GM21737 (cell line): Measurements from ENCODE around the gene SLC31A2.

Experiments used
- ATAC-seq: cut with Tn5 transposase; IDR thresholded peaks from one replicate; pipeline ENCODE4 v1.9.1; 2021; ENCODE audit warnings: mild to moderate bottlenecking, moderate library complexity; ENCODE audit not compliant: unreplicated experiment

The SLC31A2 gene

GRCh38 chr9:113184539-113184938, 33.7 kb downstream of the SLC31A2 start:
- no peak for ATAC-seq

- ATAC-seq = no peak
These were observed 34.5 kb downstream of the SLC31A2 start for GRCh38 chr9:113185271-113185670.

GRCh38 chr9:113186137-113186755, 35.4 kb downstream of the SLC31A2 start:
- ATAC-seq = no peak

DNA sequence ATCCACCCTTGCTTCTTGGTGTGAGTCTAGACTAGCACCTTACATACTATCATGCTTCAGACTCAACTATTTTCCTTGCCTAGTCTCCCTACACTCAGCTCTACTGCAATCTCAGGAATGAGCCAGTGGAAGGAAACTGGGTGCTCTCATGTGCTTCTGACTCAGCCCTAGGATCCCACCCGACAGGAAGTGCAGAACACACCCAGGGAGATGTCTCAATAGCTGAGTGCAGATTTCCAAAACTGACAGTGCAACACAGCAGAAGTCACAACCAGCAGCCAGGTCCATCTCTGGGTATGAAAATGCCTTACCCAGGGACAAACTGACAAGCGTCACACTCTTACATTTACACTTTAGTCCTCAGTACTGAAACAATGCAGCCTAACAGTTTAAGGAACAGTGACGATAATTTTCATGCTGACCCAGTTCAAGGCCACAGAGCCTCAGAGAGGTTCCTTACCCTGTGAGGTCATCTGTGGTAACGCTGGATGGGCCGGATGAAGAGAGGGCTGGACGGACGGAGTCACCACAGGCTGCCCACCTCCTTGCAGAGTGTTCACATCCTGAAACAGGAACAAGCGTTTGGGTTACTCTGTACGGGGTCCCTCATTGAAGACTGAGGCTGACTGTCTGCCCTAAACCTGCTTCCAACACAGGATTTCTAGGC, 37.3 kb downstream of the SLC31A2 start:
- no peak for ATAC-seq

- ATAC-seq = no peak
These were observed 41.6 kb downstream of the SLC31A2 start for GRCh38 chr9:113192455-113192854.

- no peak for ATAC-seq
These were observed 49.0 kb downstream of the SLC31A2 start for GRCh38 chr9:113199683-113200329.

DNA sequence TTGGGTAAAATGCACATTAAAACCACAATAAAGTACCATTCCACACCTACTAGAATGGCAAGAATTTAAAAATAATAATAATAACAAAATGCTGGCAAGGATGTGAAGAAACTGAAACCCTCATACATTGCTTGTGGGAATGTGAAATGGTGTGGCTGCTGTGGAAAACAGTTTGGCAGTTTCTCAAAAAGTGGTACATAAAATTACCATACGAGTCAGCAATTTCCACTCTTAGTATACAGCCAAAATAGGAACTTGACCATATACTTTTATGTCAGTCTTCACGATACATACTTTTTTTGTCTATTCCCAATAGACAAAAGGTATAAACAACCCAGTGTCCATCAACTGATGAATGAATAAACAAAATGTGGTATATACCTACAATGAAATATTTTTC, 54.6 kb downstream of the SLC31A2 start:
- no peak for ATAC-seq

DNA sequence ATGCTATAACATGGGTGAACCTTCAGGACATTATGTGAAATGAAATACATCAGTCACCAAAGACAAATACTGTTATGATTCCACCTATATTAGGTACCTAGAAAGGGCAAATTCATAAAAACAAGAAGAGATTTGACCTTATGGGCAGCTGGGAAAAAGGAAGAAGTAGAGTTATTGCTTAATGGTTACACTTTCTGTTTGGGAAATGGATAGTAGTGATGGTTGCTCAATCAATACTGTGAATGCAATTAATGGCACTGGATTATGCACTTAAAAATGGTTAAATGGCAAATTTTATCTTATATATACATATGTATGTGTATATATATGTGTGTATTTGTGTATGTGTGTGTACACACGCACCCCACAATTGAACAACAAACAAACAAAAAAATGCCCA, 55.1 kb downstream of the SLC31A2 start:
- no peak for ATAC-seq

DNA sequence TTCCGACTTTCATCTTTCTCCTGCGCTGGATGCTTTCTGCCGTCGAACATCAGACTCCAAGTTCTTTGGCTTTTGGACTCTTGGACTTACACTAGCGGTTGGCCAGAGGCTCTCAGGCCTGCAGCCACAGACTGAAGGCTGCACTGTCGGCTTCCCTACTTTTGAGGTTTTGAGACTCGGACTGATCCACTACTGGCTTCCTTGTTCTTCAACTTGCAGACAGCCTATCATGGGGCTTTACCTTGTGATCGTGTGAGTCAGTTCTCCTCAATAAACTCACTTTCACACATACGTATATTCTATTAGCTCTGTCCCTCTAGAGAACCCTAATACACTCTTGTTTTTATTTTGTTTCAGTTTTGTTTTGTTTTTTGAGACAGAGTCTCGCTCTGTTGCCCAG, 60.0 kb downstream of the SLC31A2 start:
- no peak for ATAC-seq
